ENCODE results near the gene TENM4. TPM values are rescaled to one million over a fixed set of nuclear protein-coding genes. Genes with fewer than 3 reads are reported as not detected.
A peak's percentile ranks its signal among the peaks of the same experiment; 100 is the strongest.

Gene TENM4
- total RNA-seq, 2 experiments from 2014 or later: not detected

DNA sequence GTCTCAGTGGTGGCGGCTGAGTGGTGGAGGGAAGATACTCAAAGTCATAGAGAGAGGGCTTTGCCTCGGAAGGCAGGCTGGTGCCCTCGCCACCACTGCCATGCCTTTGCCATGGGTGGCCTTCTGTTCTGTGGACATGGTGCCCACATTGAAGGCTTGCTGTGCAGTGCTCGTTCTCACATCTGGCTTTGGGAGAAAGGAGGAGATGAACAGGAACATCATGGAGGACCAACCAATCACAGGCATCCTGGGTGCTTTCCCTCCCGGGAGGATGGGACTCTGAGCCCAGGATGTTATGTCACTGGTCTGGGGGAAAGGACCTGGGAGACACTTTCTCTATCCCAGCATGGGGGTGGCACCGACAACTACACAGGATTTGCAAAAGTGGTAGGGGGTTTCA, 783.8 kb downstream of the TENM4 start:
- ATAC-seq: no peak

GRCh38 chr11:78656327-78656726, 784.5 kb downstream of the TENM4 start:
- ChIA-PET POLR2A (no interaction called here), CTCF (interaction anchor here (10.6 kb wide), 1 partner anchor 10 kb away, joined by 76 read pairs; no protein-coding TSS in a partner anchor)
- no peak for ATAC-seq
- Mint-ChIP-seq H3K27me3 (peaks cover 4% of the 10 kb centered on the region), H3K4me3 (no peak overlapping the region), H3K27ac (no peak overlapping the region), H3K9me3 (no peaks in the 10 kb centered on the region), H3K36me3 (ENCODE audit: low read depth) (no peaks in the 10 kb centered on the region), H3K4me1 (ENCODE audit: low read depth) (peaks cover 32% of the 10 kb centered on the region)
- TF ChIP-seq, protein P1, sequence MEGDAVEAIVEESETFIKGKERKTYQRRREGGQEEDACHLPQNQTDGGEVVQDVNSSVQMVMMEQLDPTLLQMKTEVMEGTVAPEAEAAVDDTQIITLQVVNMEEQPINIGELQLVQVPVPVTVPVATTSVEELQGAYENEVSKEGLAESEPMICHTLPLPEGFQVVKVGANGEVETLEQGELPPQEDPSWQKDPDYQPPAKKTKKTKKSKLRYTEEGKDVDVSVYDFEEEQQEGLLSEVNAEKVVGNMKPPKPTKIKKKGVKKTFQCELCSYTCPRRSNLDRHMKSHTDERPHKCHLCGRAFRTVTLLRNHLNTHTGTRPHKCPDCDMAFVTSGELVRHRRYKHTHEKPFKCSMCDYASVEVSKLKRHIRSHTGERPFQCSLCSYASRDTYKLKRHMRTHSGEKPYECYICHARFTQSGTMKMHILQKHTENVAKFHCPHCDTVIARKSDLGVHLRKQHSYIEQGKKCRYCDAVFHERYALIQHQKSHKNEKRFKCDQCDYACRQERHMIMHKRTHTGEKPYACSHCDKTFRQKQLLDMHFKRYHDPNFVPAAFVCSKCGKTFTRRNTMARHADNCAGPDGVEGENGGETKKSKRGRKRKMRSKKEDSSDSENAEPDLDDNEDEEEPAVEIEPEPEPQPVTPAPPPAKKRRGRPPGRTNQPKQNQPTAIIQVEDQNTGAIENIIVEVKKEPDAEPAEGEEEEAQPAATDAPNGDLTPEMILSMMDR (IDR thresholded peaks at IDR 0.05): no peak
- intact Hi-C loops (cut with micrococcal nuclease): no loop called here
- DNase-seq: no peak

More for the DNA sequence above, 783.8 kb downstream of the TENM4 start:
- TF ChIP-seq, protein P1 (IDR thresholded peaks at IDR 0.05): no peak
- Mint-ChIP-seq H3K27ac (no peak overlapping the region), H3K27me3 (peaks cover 4% of the 10 kb centered on the region), H3K36me3 (ENCODE audit: low read depth) (no peaks in the 10 kb centered on the region), H3K9me3 (no peaks in the 10 kb centered on the region), H3K4me1 (ENCODE audit: low read depth) (peaks cover 25% of the 10 kb centered on the region), H3K4me3 (no peak overlapping the region)
- no peak for DNase-seq
- ChIA-PET CTCF (interaction anchor here (10.6 kb wide), 1 partner anchor 11 kb away, joined by 76 read pairs; no protein-coding TSS in a partner anchor), POLR2A (no interaction called here)
- intact Hi-C loops (cut with micrococcal nuclease): no loop called here

- H3K27ac Mint-ChIP-seq: no peak overlapping the region
- ChIA-PET POLR2A (no interaction called here), CTCF (interaction anchor here (0.6 to 10.6 kb wide), 2 partner anchors 9 to 673 kb away, joined by 4 to 76 read pairs; no protein-coding TSS in a partner anchor)
- no peaks in the 10 kb centered on the region for H3K36me3 Mint-ChIP-seq (ENCODE audit: low read depth)
- peaks cover 4% of the 10 kb centered on the region for H3K27me3 Mint-ChIP-seq
- no peak for DNase-seq
- TF ChIP-seq, protein P1 (IDR thresholded peaks at IDR 0.05): no peak
- H3K4me3 Mint-ChIP-seq: no peak overlapping the region
- intact Hi-C loops (cut with micrococcal nuclease): no loop called here
- ATAC-seq: no peak
- peaks cover 34% of the 10 kb centered on the region for H3K4me1 Mint-ChIP-seq (ENCODE audit: low read depth)
- H3K9me3 Mint-ChIP-seq: no peaks in the 10 kb centered on the region
Measured at GRCh38 chr11:78655561-78655960, 785.3 kb downstream of the TENM4 start.

- intact Hi-C loops (cut with micrococcal nuclease): no loop called here
- TF ChIP-seq, protein P1 (IDR thresholded peaks at IDR 0.05): no peak
- no peak for ATAC-seq
- DNase-seq: no peak
- POLR2A ChIA-PET: no interaction called here
- H3K27me3 Mint-ChIP-seq: peaks cover 3% of the 10 kb centered on the region
- H3K4me1 Mint-ChIP-seq (ENCODE audit: low read depth): peaks cover 34% of the 10 kb centered on the region
- H3K4me3 Mint-ChIP-seq: no peak overlapping the region
- H3K27ac Mint-ChIP-seq: no peak overlapping the region
- no peaks in the 10 kb centered on the region for H3K36me3 Mint-ChIP-seq (ENCODE audit: low read depth)
- H3K9me3 Mint-ChIP-seq: no peaks in the 10 kb centered on the region
- CTCF ChIA-PET: interaction anchor here (10.6 kb wide), 1 partner anchor 9 kb away, joined by 76 read pairs; no protein-coding TSS in a partner anchor
Measured at GRCh38 chr11:78654866-78655265, 786.0 kb downstream of the TENM4 start.

GRCh38 chr11:78654071-78654470, 786.8 kb downstream of the TENM4 start:
- H3K27me3 Mint-ChIP-seq: peaks cover 2% of the 10 kb centered on the region
- no peaks in the 10 kb centered on the region for H3K36me3 Mint-ChIP-seq (ENCODE audit: low read depth)
- DNase-seq (peak; percentile 45), ATAC-seq (peak; percentile 19)
- POLR2A ChIA-PET: no interaction called here
- no peak overlapping the region for H3K27ac Mint-ChIP-seq
- H3K4me3 Mint-ChIP-seq: no peak overlapping the region
- no peaks in the 10 kb centered on the region for H3K9me3 Mint-ChIP-seq
- TF ChIP-seq, protein P1 (IDR thresholded peaks at IDR 0.05): no peak
- CTCF ChIA-PET: interaction anchor here (10.6 kb wide), 1 partner anchor 8 kb away, joined by 76 read pairs; no protein-coding TSS in a partner anchor
- peaks cover 34% of the 10 kb centered on the region for H3K4me1 Mint-ChIP-seq (ENCODE audit: low read depth)
- intact Hi-C loops (cut with micrococcal nuclease): no loop called here

Measured in activated CD8-positive, alpha-beta T cell treated with anti-CD3 and anti-CD28 coated beads for 36 hours (primary cell).